Caco-2 (cell line): ENCODE measurements around the gene ADAMTSL1. TPM values are rescaled to one million over a fixed set of nuclear protein-coding genes. Genes with fewer than 3 reads are reported as not detected.

Source experiments
- BruUV-seq: library from RNA; stranded (reverse); fragments of 400-500 nt; replicated peaks from 2 replicates; lab custom pipeline; 2021; lab: Mats Ljungman, UMichigan
- CTCF ChIA-PET: fragments of 300-600 bp; sonication (Branson Sonifier 250); formaldehyde crosslinking; loops from one replicate; lab custom pipeline; 2022; ENCODE audit warnings: antibody characterized with exemption; lab: Charles Lee
- POLR2A ChIA-PET: fragments of 300-600 bp; sonication (Branson Sonifier 250); formaldehyde crosslinking; loops from one replicate; lab custom pipeline; 2022; ENCODE audit warnings: antibody characterized with exemption; lab: Charles Lee
- DNase-seq, 2 experiments: peaks; one replicate each; pipeline versions ENCODE4 v3.0.0 to v3.0.0-alpha.2; 2020 to 2022
- H3K27me3 ChIP-seq: replicated peaks from 2 replicates; pipeline ENCODE4 v1.6.0; 2011; ENCODE audit warnings: low read length; ENCODE audit not compliant: control insufficient read depth, insufficient read depth
- H3K36me3 ChIP-seq: 2 replicates; pipeline ENCODE4 v1.5.1; 2011; ENCODE audit warnings: low read length; ENCODE audit not compliant: control insufficient read depth, insufficient read depth
- H3K4me1 ChIP-seq: fragments of 250-450 bp; sonication (Bioruptor Pico); 2 replicates; pipeline ENCODE4 v1.5.1; 2020; ENCODE audit warnings: mild to moderate bottlenecking
- H3K4me3 ChIP-seq: 2 replicates; pipeline ENCODE4 v1.5.1; 2011; ENCODE audit warnings: low read depth, mild to moderate bottlenecking, control low read depth, low read length
- H3K9me3 ChIP-seq: fragments of 250-450 bp; sonication (Bioruptor Pico); 2 replicates; pipeline ENCODE4 v1.5.1; 2020; ENCODE audit warnings: mild to moderate bottlenecking, moderate library complexity
- H3K27ac Mint-ChIP-seq: one replicate; pipeline ENCODE4 v1.8.0; 2022; ENCODE audit warnings: mixed read lengths; ENCODE audit not compliant: unreplicated experiment
- H3K27me3 Mint-ChIP-seq: one replicate; pipeline ENCODE4 v1.8.0; 2022; ENCODE audit warnings: mixed read lengths; ENCODE audit not compliant: insufficient read depth, unreplicated experiment
- H3K36me3 Mint-ChIP-seq: one replicate; pipeline ENCODE4 v1.8.0; 2022; ENCODE audit warnings: mild to moderate bottlenecking, mixed read lengths; ENCODE audit not compliant: insufficient read depth, unreplicated experiment
- H3K4me1 Mint-ChIP-seq: one replicate; pipeline ENCODE4 v1.8.0; 2022; ENCODE audit warnings: low read depth, mixed read lengths; ENCODE audit not compliant: unreplicated experiment
- H3K4me3 Mint-ChIP-seq: one replicate; pipeline ENCODE4 v1.8.0; 2022; ENCODE audit warnings: mild to moderate bottlenecking, moderate library complexity, mixed read lengths; ENCODE audit not compliant: unreplicated experiment
- H3K9me3 Mint-ChIP-seq: one replicate; pipeline ENCODE4 v1.8.0; 2022; ENCODE audit warnings: mixed read lengths; ENCODE audit not compliant: unreplicated experiment
- intact Hi-C: fragments of 100-400 bp; cut with micrococcal nuclease; formaldehyde crosslinking; loops from one replicate; pipeline ENCODE4 v1.10.0; 2022; ENCODE audit not compliant: unreplicated experiment
- total RNA-seq: library from RNA; stranded (reverse); gene quantifications from 2 replicates; pipeline ENCODE4 v1.2.3, GENCODE V29; 2022
- TF ChIP-seq, protein P1 (sequence below), 2 experiments: fragments of 200-600 bp in 1 of 2; IDR thresholded peaks; 1 replicate in 1 of 2; 2 replicates in 1 of 2; pipeline versions ENCODE4 v1.5.1 to v1.8.0; 2011 to 2022; ENCODE audit warnings: antibody characterized with exemption in 1 of 2, control low read depth in 1 of 2, inconsistent platforms in 1 of 2, low read depth in 1 of 2, low read length in 1 of 2, mild to moderate bottlenecking in 1 of 2, moderate library complexity in 1 of 2; ENCODE audit not compliant: insufficient read depth in 1 of 2, severe bottlenecking in 1 of 2, unreplicated experiment in 1 of 2

The ADAMTSL1 gene
- total RNA-seq, 1 experiment from 2014 or later: not detected

GRCh38 chr9:18447541-18447940 lies 26.4 kb upstream of the ADAMTSL1 start:
- Mint-ChIP-seq H3K9me3 (no peaks in the 10 kb centered on the region), H3K36me3 (no peaks in the 10 kb centered on the region), H3K4me3 (no peak overlapping the region), H3K4me1 (no peaks in the 10 kb centered on the region), H3K27me3 (no peaks in the 10 kb centered on the region), H3K27ac (no peak overlapping the region)
- TF ChIP-seq, protein P1, sequence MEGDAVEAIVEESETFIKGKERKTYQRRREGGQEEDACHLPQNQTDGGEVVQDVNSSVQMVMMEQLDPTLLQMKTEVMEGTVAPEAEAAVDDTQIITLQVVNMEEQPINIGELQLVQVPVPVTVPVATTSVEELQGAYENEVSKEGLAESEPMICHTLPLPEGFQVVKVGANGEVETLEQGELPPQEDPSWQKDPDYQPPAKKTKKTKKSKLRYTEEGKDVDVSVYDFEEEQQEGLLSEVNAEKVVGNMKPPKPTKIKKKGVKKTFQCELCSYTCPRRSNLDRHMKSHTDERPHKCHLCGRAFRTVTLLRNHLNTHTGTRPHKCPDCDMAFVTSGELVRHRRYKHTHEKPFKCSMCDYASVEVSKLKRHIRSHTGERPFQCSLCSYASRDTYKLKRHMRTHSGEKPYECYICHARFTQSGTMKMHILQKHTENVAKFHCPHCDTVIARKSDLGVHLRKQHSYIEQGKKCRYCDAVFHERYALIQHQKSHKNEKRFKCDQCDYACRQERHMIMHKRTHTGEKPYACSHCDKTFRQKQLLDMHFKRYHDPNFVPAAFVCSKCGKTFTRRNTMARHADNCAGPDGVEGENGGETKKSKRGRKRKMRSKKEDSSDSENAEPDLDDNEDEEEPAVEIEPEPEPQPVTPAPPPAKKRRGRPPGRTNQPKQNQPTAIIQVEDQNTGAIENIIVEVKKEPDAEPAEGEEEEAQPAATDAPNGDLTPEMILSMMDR (IDR thresholded peaks at IDR 0.05; ENCODE audit: insufficient read depth in 1 of 2, low read depth in 1 of 2, low read length in 1 of 2, severe bottlenecking in 1 of 2, unreplicated experiment in 1 of 2): no peak
- Histone ChIP-seq H3K27me3 (no peaks in the 10 kb centered on the region), H3K36me3 (no peaks in the 10 kb centered on the region), H3K9me3 (no peaks in the 10 kb centered on the region), H3K4me3 (no peak overlapping the region), H3K4me1 (no peaks in the 10 kb centered on the region)
- ChIA-PET CTCF (no interaction called here), POLR2A (no interaction called here)
- no TSS peak for BruUV-seq
- DNase-seq: no peak
- intact Hi-C loops: no loop called here

DNA sequence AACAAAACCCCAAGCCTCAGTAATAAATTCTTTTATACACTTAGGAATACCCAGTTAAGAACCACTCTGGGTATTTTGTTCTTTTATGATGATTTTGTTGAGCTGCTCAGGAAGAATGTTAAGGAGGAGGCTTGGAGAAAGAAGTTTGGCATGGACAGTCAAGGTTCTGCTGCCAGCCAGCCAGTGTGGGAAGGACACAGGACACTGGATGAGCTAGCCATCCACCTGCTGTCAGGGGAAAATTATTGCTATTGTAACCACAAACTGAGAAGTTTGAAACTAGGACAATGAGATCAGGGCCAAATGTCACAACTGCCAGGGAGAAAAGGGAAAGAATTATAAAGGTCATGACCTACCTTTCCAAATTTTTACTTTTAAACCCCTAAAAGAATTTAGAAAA lies 25.9 kb upstream of the ADAMTSL1 start:
- Mint-ChIP-seq H3K36me3 (no peaks in the 10 kb centered on the region), H3K9me3 (no peaks in the 10 kb centered on the region), H3K27ac (no peak overlapping the region), H3K27me3 (no peaks in the 10 kb centered on the region), H3K4me3 (no peak overlapping the region), H3K4me1 (no peaks in the 10 kb centered on the region)
- no peak overlapping the region for H3K4me3 ChIP-seq
- ChIA-PET POLR2A (no interaction called here), CTCF (no interaction called here)
- intact Hi-C loops: no loop called here
- no peaks in the 10 kb centered on the region for H3K4me1 ChIP-seq
- no peak for DNase-seq
- no TSS peak for BruUV-seq
- H3K9me3 ChIP-seq: no peaks in the 10 kb centered on the region
- no peaks in the 10 kb centered on the region for H3K36me3 ChIP-seq
- TF ChIP-seq, protein P1 (IDR thresholded peaks at IDR 0.05; ENCODE audit: insufficient read depth in 1 of 2, low read depth in 1 of 2, low read length in 1 of 2, severe bottlenecking in 1 of 2, unreplicated experiment in 1 of 2): no peak
- H3K27me3 ChIP-seq: no peaks in the 10 kb centered on the region

DNA sequence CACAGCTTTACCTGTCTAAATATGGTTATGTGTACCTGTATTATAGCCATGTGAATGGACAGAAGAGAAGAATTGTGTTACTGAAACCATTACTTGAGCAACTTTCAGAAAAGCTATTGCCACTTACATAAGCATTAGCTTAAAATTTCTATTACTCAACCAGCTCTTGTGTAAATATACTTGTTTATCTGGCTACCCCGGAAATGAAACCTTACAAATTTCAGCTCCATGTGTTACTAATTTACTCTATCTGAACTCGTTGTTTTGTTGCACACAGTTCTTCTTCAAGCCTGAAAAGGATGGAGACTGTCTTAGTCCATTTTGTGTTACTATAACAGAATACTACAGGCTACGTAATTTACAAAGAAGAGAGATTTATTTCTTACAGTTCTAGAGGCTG lies 22.5 kb upstream of the ADAMTSL1 start:
- Histone ChIP-seq H3K9me3 (no peaks in the 10 kb centered on the region), H3K27me3 (no peaks in the 10 kb centered on the region), H3K36me3 (no peaks in the 10 kb centered on the region), H3K4me3 (no peak overlapping the region), H3K4me1 (no peaks in the 10 kb centered on the region)
- Mint-ChIP-seq H3K9me3 (no peaks in the 10 kb centered on the region), H3K27me3 (no peaks in the 10 kb centered on the region), H3K36me3 (no peaks in the 10 kb centered on the region), H3K27ac (no peak overlapping the region), H3K4me1 (no peaks in the 10 kb centered on the region), H3K4me3 (no peak overlapping the region)
- ChIA-PET POLR2A (no interaction called here), CTCF (interaction anchor here (2.9 kb wide), 1 partner anchor 8 kb away, joined by 11 read pairs; no protein-coding TSS in a partner anchor)
- intact Hi-C loops: no loop called here
- TF ChIP-seq, protein P1 (IDR thresholded peaks at IDR 0.05; ENCODE audit: insufficient read depth in 1 of 2, low read depth in 1 of 2, low read length in 1 of 2, severe bottlenecking in 1 of 2, unreplicated experiment in 1 of 2): no peak
- no peak for DNase-seq
- no TSS peak for BruUV-seq
